SK-N-MC (cell line): Measurements from ENCODE around the gene CRTC3.

Source experiments
- EZH2 ChIP-seq: fragments of 200-600 bp; sonication (generic); IDR thresholded peaks from one replicate; pipeline ENCODE4 v1.6.1; 2017; ENCODE audit warnings: antibody characterized with exemption
- FOXP2 ChIP-seq: optimal IDR thresholded peaks from 2 replicates; pipeline ENCODE3; 2011; ENCODE audit warnings: mild to moderate bottlenecking, moderate library complexity; ENCODE audit not compliant: insufficient read depth; ENCODE audit errors: extremely low read length, control extremely low read depth
- POLR2AphosphoS5 ChIP-seq: IDR thresholded peaks from 2 replicates; pipeline ENCODE4 v1.6.1; 2012; ENCODE audit warnings: mild to moderate bottlenecking, low read depth, low read length, borderline replicate concordance

DNA sequence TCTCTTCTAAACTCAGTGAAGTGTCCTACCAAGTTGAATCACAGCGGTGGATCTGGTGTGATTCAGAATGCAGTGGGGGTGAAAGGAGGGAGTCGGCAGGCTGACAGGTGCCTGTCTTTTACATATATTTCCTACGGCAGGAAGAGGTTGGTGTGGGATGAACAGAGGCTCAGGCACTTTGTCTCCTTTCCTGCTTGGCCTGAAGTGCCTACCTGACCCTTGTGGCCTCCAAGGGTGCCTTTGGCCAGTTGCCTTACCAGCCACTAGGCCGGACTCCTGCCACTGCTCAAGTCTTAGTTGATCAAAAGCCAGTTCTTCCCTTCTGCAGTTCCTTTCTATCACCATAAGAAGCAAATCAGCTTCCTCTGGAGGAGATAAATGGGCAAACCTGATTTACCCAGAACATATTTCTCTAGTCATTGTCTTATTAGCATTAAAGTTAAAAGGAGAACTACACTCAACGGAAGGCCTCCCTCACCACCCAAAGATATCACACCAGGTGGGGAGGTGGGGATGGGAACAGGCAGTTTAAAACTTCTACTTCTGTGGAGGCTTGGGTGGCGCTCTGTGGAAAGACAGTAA, 52.1 kb downstream of the CRTC3 start:
- no peak for TF ChIP-seq POLR2AphosphoS5
- TF ChIP-seq EZH2, result no peak
- TF ChIP-seq FOXP2, result no peak
